K562 (cell line): ENCODE measurements around the gene PRRG4. TPM values are rescaled to one million over a fixed set of nuclear protein-coding genes. Genes with fewer than 3 reads are reported as not detected.

Source experiments
- AFF4 ChIP-seq: sonication (generic); formaldehyde crosslinking; IDR thresholded peaks from 2 replicates; pipeline ENCODE4 v1.8.0; 2023; ENCODE audit warnings: mild to moderate bottlenecking, missing genetic modification reagents
- ARNT ChIP-seq, 2 experiments: fragments of 450-650 bp; IDR thresholded peaks; 2 replicates each; pipeline ENCODE4 v1.6.1; 2016; ENCODE audit warnings: mild to moderate bottlenecking in 1 of 2
- ATF6 ChIP-seq: sonication (generic); formaldehyde crosslinking; IDR thresholded peaks from 2 replicates; pipeline ENCODE4 v1.4.0; 2020; ENCODE audit warnings: mild to moderate bottlenecking, missing genetic modification reagents
- CC2D1A ChIP-seq: fragments of 450-650 bp; IDR thresholded peaks from 2 replicates; pipeline ENCODE4 v1.6.1; 2017; ENCODE audit warnings: mild to moderate bottlenecking
- DMBX1 ChIP-seq: fragments of 250-450 bp; sonication (Bioruptor Pico); IDR thresholded peaks from 2 replicates; pipeline ENCODE4 v1.8.0; 2022; ENCODE audit warnings: inconsistent platforms, mild to moderate bottlenecking, moderate library complexity, borderline replicate concordance
- EGR1 ChIP-seq: fragments of 450-650 bp; conservative IDR thresholded peaks from 2 replicates; pipeline ENCODE4 v1.6.1; 2017; ENCODE audit warnings: mild to moderate bottlenecking
- FOSL1 ChIP-seq: fragments of 200-800 bp; sonication (Bioruptor generic); conservative IDR thresholded peaks from 2 replicates; pipeline ENCODE4 v1.6.1; 2016; ENCODE audit warnings: missing genetic modification characterization, missing compliant biosample characterization
- FOXJ3 ChIP-seq: sonication (generic); formaldehyde crosslinking; IDR thresholded peaks from 2 replicates; pipeline ENCODE4 v1.4.0; 2020; ENCODE audit warnings: mild to moderate bottlenecking, missing genetic modification reagents
- KLF16 ChIP-seq: IDR thresholded peaks from 2 replicates; pipeline ENCODE4 v1.6.1; 2016; ENCODE audit warnings: antibody characterized with exemption
- MEF2D ChIP-seq: conservative IDR thresholded peaks from 2 replicates; pipeline ENCODE4 v1.6.1; 2016; ENCODE audit warnings: low read depth, missing genetic modification characterization, missing compliant biosample characterization
- NEUROD1 ChIP-seq: fragments of 150-350 bp; IDR thresholded peaks from 2 replicates; pipeline ENCODE4 v1.6.1; 2014; ENCODE audit warnings: borderline replicate concordance, low read length, low read depth; ENCODE audit not compliant: partially characterized antibody
- NFXL1 ChIP-seq: fragments of 450-650 bp; formaldehyde crosslinking; IDR thresholded peaks from 2 replicates; pipeline ENCODE4 v1.4.0; 2021; ENCODE audit warnings: mild to moderate bottlenecking
- NR2C1 ChIP-seq, 2 experiments: fragments of 450-650 bp; IDR thresholded peaks; 2 replicates each; pipeline ENCODE4 v1.6.1; 2017; ENCODE audit warnings: mild to moderate bottlenecking in 2 of 2, antibody characterized with exemption in 1 of 2, inconsistent platforms in 1 of 2, missing compliant biosample characterization in 1 of 2, missing genetic modification characterization in 1 of 2
- PTBP1 ChIP-seq: fragments of 200-400 bp; formaldehyde crosslinking; IDR thresholded peaks from 2 replicates; pipeline ENCODE4 v1.6.1; 2017; ENCODE audit warnings: low read depth, low read length
- ZBTB12 ChIP-seq: fragments of 250-450 bp; sonication (Bioruptor Pico); IDR thresholded peaks from 2 replicates; pipeline ENCODE4 v1.4.0; 2020
- ZBTB8A ChIP-seq: fragments of 450-650 bp; IDR thresholded peaks from 2 replicates; pipeline ENCODE4 v1.6.1; 2018; ENCODE audit warnings: mild to moderate bottlenecking, moderate library complexity; ENCODE audit not compliant: partially characterized antibody
- ZEB2 ChIP-seq: fragments of 450-650 bp; IDR thresholded peaks from 2 replicates; pipeline ENCODE4 v1.6.1; 2016
- polyA plus RNA-seq, 8 experiments: library from polyadenylated mRNA; depleted of rRNA in 4 of 8; stranded (reverse) in 5 of 8; unstranded in 3 of 8; fragments of >200 nt; fragmentation: Nextera tagmentation in 2 of 8; fragmentation: Illumina TruSeq in 1 of 8; extraction: Ambion mirVana in 2 of 8; extraction: Trizol in 1 of 8; gene quantifications; 2 replicates each; pipeline versions ENCODE4 v1.2.1 to v1.2.3, GENCODE V29; 2011 to 2014; ENCODE audit warnings: inconsistent platforms in 1 of 8, missing spikeins in 1 of 8
- total RNA-seq, 7 experiments: library from RNA; depleted of rRNA in 6 of 7; stranded (reverse); fragments of >200 nt in 6 of 7; fragmentation: Illumina TruSeq in 2 of 7; extraction: Trizol in 2 of 7; gene quantifications; 2 replicates each; pipeline versions ENCODE4 v1.2.1 to v1.2.3, GENCODE V29; 2011 to 2021; ENCODE audit warnings: low replicate concordance in 1 of 7
- TF ChIP-seq, protein P1 (sequence below): sonication (generic); formaldehyde crosslinking; IDR thresholded peaks from 2 replicates; pipeline ENCODE4 v1.8.1; 2022; ENCODE audit warnings: missing genetic modification reagents
- TF ChIP-seq, protein P2 (sequence below): sonication (generic); formaldehyde crosslinking; IDR thresholded peaks from 2 replicates; pipeline ENCODE4 v1.8.1; 2022; ENCODE audit warnings: missing genetic modification reagents

PRRG4 gene
- total and polyA plus RNA-seq, 9 of the 15 experiments (the other 6 are each of a cell fraction or from before 2014, with no cell fraction given): not detected

GRCh38 chr11:32892355-32893092 is 62.8 kb downstream of the PRRG4 start, which contains the start of gene QSER1 (continued):
- TF ChIP-seq PTBP1 (no peak), NEUROD1 (no peak), ZBTB8A (no peak), NR2C1 (IDR thresholded peaks at IDR 0.05) (no peak), NR2C1 (tag; IDR thresholded peaks at IDR 0.05) (peak; percentile 53), KLF16 (peak; percentile 48; the same call in 1 of the 2 replicates), ATF6 (CRISPR knock-in tag) (no peak), FOSL1 (tag) (no peak), CC2D1A (no peak), ZBTB12 (CRISPR knock-in tag) (no peak), EGR1 (peak; percentile 86), FOXJ3 (CRISPR knock-in tag) (no peak), NFXL1 (CRISPR knock-in tag) (no peak), DMBX1 (CRISPR knock-in tag) (0 out of 2 replicates have a peak, but pooled peaks have one; percentile 38), ARNT (IDR thresholded peaks at IDR 0.05) (no peak), AFF4 (no peak; the same call in 1 of the 2 replicates), MEF2D (tag) (no peak), ZEB2 (no peak)
- TF ChIP-seq, protein P1, sequence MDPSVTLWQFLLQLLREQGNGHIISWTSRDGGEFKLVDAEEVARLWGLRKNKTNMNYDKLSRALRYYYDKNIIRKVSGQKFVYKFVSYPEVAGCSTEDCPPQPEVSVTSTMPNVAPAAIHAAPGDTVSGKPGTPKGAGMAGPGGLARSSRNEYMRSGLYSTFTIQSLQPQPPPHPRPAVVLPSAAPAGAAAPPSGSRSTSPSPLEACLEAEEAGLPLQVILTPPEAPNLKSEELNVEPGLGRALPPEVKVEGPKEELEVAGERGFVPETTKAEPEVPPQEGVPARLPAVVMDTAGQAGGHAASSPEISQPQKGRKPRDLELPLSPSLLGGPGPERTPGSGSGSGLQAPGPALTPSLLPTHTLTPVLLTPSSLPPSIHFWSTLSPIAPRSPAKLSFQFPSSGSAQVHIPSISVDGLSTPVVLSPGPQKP (CRISPR knock-in tag): no peak
- TF ChIP-seq, protein P2, sequence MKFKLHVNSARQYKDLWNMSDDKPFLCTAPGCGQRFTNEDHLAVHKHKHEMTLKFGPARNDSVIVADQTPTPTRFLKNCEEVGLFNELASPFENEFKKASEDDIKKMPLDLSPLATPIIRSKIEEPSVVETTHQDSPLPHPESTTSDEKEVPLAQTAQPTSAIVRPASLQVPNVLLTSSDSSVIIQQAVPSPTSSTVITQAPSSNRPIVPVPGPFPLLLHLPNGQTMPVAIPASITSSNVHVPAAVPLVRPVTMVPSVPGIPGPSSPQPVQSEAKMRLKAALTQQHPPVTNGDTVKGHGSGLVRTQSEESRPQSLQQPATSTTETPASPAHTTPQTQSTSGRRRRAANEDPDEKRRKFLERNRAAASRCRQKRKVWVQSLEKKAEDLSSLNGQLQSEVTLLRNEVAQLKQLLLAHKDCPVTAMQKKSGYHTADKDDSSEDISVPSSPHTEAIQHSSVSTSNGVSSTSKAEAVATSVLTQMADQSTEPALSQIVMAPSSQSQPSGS (CRISPR knock-in tag): no peak
